H1 (cell line): ENCODE measurements around the gene SMU1. TPM values are rescaled to one million over a fixed set of nuclear protein-coding genes. Genes with fewer than 3 reads are reported as not detected.

Source experiments
- CTCF ChIA-PET: fragments of 300-600 bp; sonication (Branson Sonifier 250); formaldehyde crosslinking; loops from one replicate; lab custom pipeline; 2021; ENCODE audit not compliant: partially characterized antibody; lab: Charles Lee
- POLR2A ChIA-PET: fragments of 300-600 bp; sonication (Branson Sonifier 250); formaldehyde crosslinking; loops from one replicate; lab custom pipeline; 2021; ENCODE audit warnings: inconsistent platforms; ENCODE audit not compliant: partially characterized antibody; lab: Charles Lee
- DNase-seq, 2 experiments: peaks; one replicate each; pipeline versions ENCODE4 v3.0.0 to v3.0.0-alpha.2; 2010 to 2022; ENCODE audit warnings: low spot score in 2 of 2, low read depth in 1 of 2, mixed read lengths in 1 of 2
- FAIRE-seq: peaks from 2 replicates; lab custom pipeline; 2011; peaks lifted over from hg19 to GRCh38; lab: Jason Lieb, UNC
- H2AFZ ChIP-seq: 2 replicates; pipeline ENCODE4 v1.8.1; 2012; ENCODE audit warnings: low read length, inconsistent platforms
- H2AK5ac ChIP-seq: 2 replicates; pipeline ENCODE4 v1.6.1; 2013; ENCODE audit warnings: low read depth, low read length
- H2BK120ac ChIP-seq: replicated peaks from 2 replicates; pipeline ENCODE3; 2013; ENCODE audit warnings: low read depth, low read length, inconsistent platforms
- H2BK12ac ChIP-seq: 2 replicates; pipeline ENCODE4 v1.6.1; 2013; ENCODE audit warnings: low read depth, low read length
- H2BK15ac ChIP-seq: 2 replicates; pipeline ENCODE4 v1.6.1; 2013; ENCODE audit warnings: low read length
- H2BK20ac ChIP-seq: 2 replicates; pipeline ENCODE4 v1.6.1; 2013; ENCODE audit warnings: low read length
- H2BK5ac ChIP-seq: 2 replicates; pipeline ENCODE4 v1.6.1; 2013; ENCODE audit warnings: low read depth, low read length
- H3K14ac ChIP-seq: 2 replicates; pipeline ENCODE4 v1.6.1; 2013; ENCODE audit warnings: inconsistent platforms; ENCODE audit not compliant: insufficient read length
- H3K18ac ChIP-seq: 2 replicates; pipeline ENCODE4 v1.6.1; 2013; ENCODE audit warnings: low read length; ENCODE audit errors: extremely low read depth
- H3K23ac ChIP-seq: 2 replicates; pipeline ENCODE4 v1.6.1; 2013; ENCODE audit warnings: inconsistent platforms; ENCODE audit not compliant: insufficient read length
- H3K23me2 ChIP-seq: 2 replicates; pipeline ENCODE4 v1.6.1; 2013; ENCODE audit warnings: low read depth, low read length
- H3K27ac ChIP-seq: 2 replicates; pipeline ENCODE4 v1.6.1; 2011; ENCODE audit warnings: low read depth, low read length, inconsistent platforms
- H3K27me3 ChIP-seq, 4 experiments: replicated peaks in 1 of 4; 1 replicate in 1 of 4; 2 replicates in 3 of 4; pipeline versions ENCODE4 v1.6.1 to v1.8.1; 2011 to 2013; ENCODE audit warnings: low read length in 3 of 4, mild to moderate bottlenecking in 3 of 4, inconsistent platforms in 2 of 4, mixed read lengths in 2 of 4, moderate library complexity in 1 of 4; ENCODE audit not compliant: control insufficient read depth in 3 of 4, insufficient read depth in 3 of 4; ENCODE audit errors: extremely low read depth in 1 of 4
- H3K36me3 ChIP-seq, 4 experiments: 2 replicates each; pipeline versions ENCODE4 v1.6.1 to v1.8.1; 2011 to 2013; ENCODE audit warnings: mild to moderate bottlenecking in 4 of 4, low read length in 3 of 4, moderate library complexity in 2 of 4, control low read depth in 1 of 4, inconsistent platforms in 1 of 4; ENCODE audit not compliant: insufficient read depth in 4 of 4, control insufficient read depth in 2 of 4
- H3K4ac ChIP-seq: replicated peaks from 2 replicates; pipeline ENCODE3; 2013; ENCODE audit warnings: low read length, low read depth, mixed read lengths, inconsistent platforms; ENCODE audit not compliant: insufficient read length
- H3K4me1 ChIP-seq, 4 experiments: replicated peaks in 1 of 4; 1 replicate in 1 of 4; 2 replicates in 3 of 4; pipeline versions ENCODE4 v1.6.1 to v1.8.1; 2011 to 2013; ENCODE audit warnings: low read length in 3 of 4, inconsistent platforms in 2 of 4, mixed read lengths in 1 of 4; ENCODE audit not compliant: insufficient read depth in 4 of 4, control insufficient read depth in 3 of 4
- H3K4me2 ChIP-seq, 2 experiments: 2 replicates each; pipeline versions ENCODE4 v1.6.1 to v1.8.1; 2011 to 2013; ENCODE audit warnings: low read depth in 2 of 2, low read length in 2 of 2, control low read depth in 1 of 2, inconsistent platforms in 1 of 2, mild to moderate bottlenecking in 1 of 2; ENCODE audit not compliant: insufficient read depth in 1 of 2
- H3K4me3 ChIP-seq, 4 experiments: fragments of 200-600, 300-600 bp in 1 of 4; sonication (generic), shearing (Covaris generic), sonication (Bioruptor Twin) in 1 of 4; 2 replicates each; pipeline versions ENCODE4 v1.5.1 to v1.8.1; 2011 to 2016; ENCODE audit warnings: low read length in 4 of 4, low read depth in 3 of 4, control low read depth in 2 of 4, inconsistent platforms in 2 of 4, mild to moderate bottlenecking in 2 of 4, mixed read lengths in 1 of 4, moderate library complexity in 1 of 4; ENCODE audit not compliant: insufficient read depth in 2 of 4; ENCODE audit errors: extremely low read depth in 1 of 4
- H3K56ac ChIP-seq: replicated peaks from 2 replicates; pipeline ENCODE3; 2013; ENCODE audit warnings: low read depth, mild to moderate bottlenecking, mixed read lengths, low read length, inconsistent platforms; ENCODE audit not compliant: insufficient read length
- H3K79me1 ChIP-seq: 2 replicates; pipeline ENCODE4 v1.6.1; 2013; ENCODE audit warnings: low read depth, low read length, control low read depth
- H3K79me2 ChIP-seq, 2 experiments: 2 replicates each; pipeline versions ENCODE4 v1.6.1 to v1.8.1; 2012 to 2013; ENCODE audit warnings: low read length in 2 of 2, mild to moderate bottlenecking in 2 of 2, inconsistent platforms in 1 of 2; ENCODE audit not compliant: insufficient read depth in 2 of 2, control insufficient read depth in 1 of 2
- H3K9ac ChIP-seq, 4 experiments: replicated peaks in 1 of 4; 1 replicate in 1 of 4; 2 replicates in 3 of 4; pipeline versions ENCODE4 v1.6.1 to v1.8.1; 2011 to 2013; ENCODE audit warnings: low read depth in 3 of 4, low read length in 3 of 4, control low read depth in 2 of 4, mild to moderate bottlenecking in 2 of 4, moderate library complexity in 2 of 4, inconsistent platforms in 1 of 4; ENCODE audit errors: extremely low read depth in 1 of 4
- H3K9me3 ChIP-seq, 2 experiments: 2 replicates each; pipeline versions ENCODE4 v1.6.1 to v1.8.1; 2012 to 2013; ENCODE audit warnings: mild to moderate bottlenecking in 2 of 2, moderate library complexity in 2 of 2, control low read depth in 1 of 2, inconsistent platforms in 1 of 2, low read depth in 1 of 2, low read length in 1 of 2, mixed read lengths in 1 of 2; ENCODE audit not compliant: insufficient read depth in 2 of 2
- H4K20me1 ChIP-seq, 2 experiments: replicated peaks in 1 of 2; 2 replicates each; pipeline versions ENCODE3 to v1.8.1; 2011 to 2013; ENCODE audit warnings: inconsistent platforms in 2 of 2, low read length in 2 of 2, mild to moderate bottlenecking in 1 of 2; ENCODE audit not compliant: insufficient read depth in 2 of 2, control insufficient read depth in 1 of 2
- H4K5ac ChIP-seq: 2 replicates; pipeline ENCODE4 v1.6.1; 2013; ENCODE audit warnings: low read length, low read depth, mixed read lengths, inconsistent platforms; ENCODE audit not compliant: insufficient read length
- H4K8ac ChIP-seq: 2 replicates; pipeline ENCODE4 v1.8.0; 2013; ENCODE audit warnings: mild to moderate bottlenecking, moderate library complexity, low read length, inconsistent platforms; ENCODE audit not compliant: insufficient read depth; ENCODE audit errors: extremely low read depth
- H4K91ac ChIP-seq: replicated peaks from 2 replicates; pipeline ENCODE3; 2013; ENCODE audit warnings: low read length, mixed read lengths, inconsistent platforms; ENCODE audit not compliant: insufficient read length
- ASH2L ChIP-seq: fragments of 200-600, 300-600 bp; sonication (generic); IDR thresholded peaks from one replicate; pipeline ENCODE4 v1.7.1; 2017; ENCODE audit warnings: low read length
- CEBPB ChIP-seq: IDR thresholded peaks from 2 replicates; pipeline ENCODE4 v1.6.1; 2012; ENCODE audit warnings: low read depth, low read length
- GTF2F1 ChIP-seq: IDR thresholded peaks from 2 replicates; pipeline ENCODE4 v1.6.1; 2012; ENCODE audit warnings: low read depth, low read length, improper control_type of control experiment, borderline replicate concordance
- KDM4A ChIP-seq: IDR thresholded peaks from one replicate; pipeline ENCODE4 v1.7.1; 2012; ENCODE audit warnings: low read depth, mild to moderate bottlenecking, moderate library complexity, low read length, inconsistent platforms; ENCODE audit not compliant: severe bottlenecking
- MAFK ChIP-seq: IDR thresholded peaks from 2 replicates; pipeline ENCODE4 v1.6.1; 2012; ENCODE audit warnings: low read depth, mild to moderate bottlenecking, improper control_type of control experiment, low read length
- NANOG ChIP-seq: IDR thresholded peaks from 2 replicates; pipeline ENCODE4 v1.6.1; 2011; ENCODE audit warnings: low read length, low read depth, mild to moderate bottlenecking, inconsistent platforms; ENCODE audit not compliant: insufficient read depth, poor library complexity, severe bottlenecking
- POLR2A ChIP-seq, 2 experiments: IDR thresholded peaks; 1 replicate in 1 of 2; 2 replicates in 1 of 2; pipeline ENCODE4 v1.6.1; 2011; ENCODE audit warnings: low read depth in 2 of 2, low read length in 2 of 2, mild to moderate bottlenecking in 2 of 2; ENCODE audit errors: control extremely low read depth in 1 of 2
- POU5F1 ChIP-seq: IDR thresholded peaks from 2 replicates; pipeline ENCODE4 v1.6.1; 2011; ENCODE audit warnings: low read depth, mild to moderate bottlenecking, low read length, moderate library complexity
- SP4 ChIP-seq: IDR thresholded peaks from 2 replicates; pipeline ENCODE4 v1.6.1; 2012; ENCODE audit warnings: low read length, inconsistent platforms
- SRF ChIP-seq: IDR thresholded peaks from 2 replicates; pipeline ENCODE4 v1.6.1; 2011; ENCODE audit warnings: mild to moderate bottlenecking, low read depth, low read length, moderate library complexity
- TAF7 ChIP-seq: optimal IDR thresholded peaks from 2 replicates; pipeline ENCODE3; 2011; ENCODE audit warnings: low read depth, mild to moderate bottlenecking, inconsistent platforms, low read length, moderate library complexity, borderline replicate concordance
- TEAD4 ChIP-seq: IDR thresholded peaks from 2 replicates; pipeline ENCODE4 v1.6.1; 2012; ENCODE audit warnings: low read depth, low read length, inconsistent platforms, mixed read lengths
- ZNF274 ChIP-seq: IDR thresholded peaks from 2 replicates; pipeline ENCODE4 v1.7.0; 2012; ENCODE audit warnings: low read length, borderline replicate concordance; ENCODE audit errors: extremely low read depth
- WGBS, 2 experiments: shearing (Covaris generic) in 1 of 2; methylation state at CpG; one replicate each; pipeline versions ENCODE4 v1.1.6 to v1.1.7; 2013 to 2015; ENCODE audit warnings: low lambda C conversion rate in 2 of 2, mixed read lengths in 2 of 2, inconsistent platforms in 1 of 2, low coverage in 1 of 2, missing lambda C conversion rate in 1 of 2; ENCODE audit not compliant: insufficient replicate concordance in 2 of 2, insufficient coverage in 1 of 2, insufficient read length in 1 of 2; ENCODE audit errors: extremely low coverage in 1 of 2, missing lambda C conversion rate in 1 of 2; 5-methylcytosine and 5-hydroxymethylcytosine counted together
- polyA plus RNA-seq, 7 experiments: library from polyadenylated mRNA; depleted of rRNA in 3 of 7; stranded (reverse) in 5 of 7; unstranded in 2 of 7; fragments of >200 nt in 5 of 7; fragments of 200-250 nt in 2 of 7; gene quantifications; 1 replicate in 5 of 7; 2 replicates in 1 of 7; 4 replicates in 1 of 7; pipeline versions ENCODE4 v1.2.1 to v1.2.3, GENCODE V29; 2011 to 2013; ENCODE audit warnings: missing spikeins in 2 of 7, mixed read lengths in 2 of 7
- total RNA-seq: library from RNA; stranded (reverse); fragmentation: NEBNext Ultra II Directional; extraction: Animal tissue kit (Norgen Biotek cat#: 25700); gene quantifications from 2 replicates; pipeline ENCODE4 v1.2.1, GENCODE V29; 2021
- TF ChIP-seq, protein P1 (sequence below): IDR thresholded peaks from 2 replicates; pipeline ENCODE4 v1.6.1; 2011; ENCODE audit warnings: low read length, improper control_type of control experiment

SMU1 gene
- total and polyA plus RNA-seq, 2 of the 8 experiments (the other 6 are each of a cell fraction or from before 2014, with no cell fraction given) = 8.4 to 26.0 TPM

DNA sequence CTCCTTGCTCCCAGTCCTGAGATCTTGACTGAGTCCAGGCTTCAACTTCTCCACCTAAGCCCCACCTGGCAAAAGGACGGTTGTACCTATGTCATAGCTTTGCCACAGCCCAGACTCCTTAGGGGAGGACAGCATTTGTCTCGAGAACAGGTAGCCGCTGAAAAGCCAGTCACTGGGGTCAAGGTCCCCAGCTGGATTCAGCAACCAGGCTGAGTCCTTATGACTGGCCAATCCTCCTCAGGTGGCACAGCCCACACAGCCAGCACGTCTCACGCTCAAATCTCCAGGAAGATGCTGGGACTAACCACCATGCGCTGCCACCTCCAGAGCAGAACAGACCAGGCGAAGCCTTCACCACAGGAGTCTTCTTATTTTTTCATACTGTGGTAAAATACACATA is 27.9 kb upstream of the SMU1 start:
- DNase-seq = no peak
- Histone ChIP-seq H3K18ac (no peak overlapping the region), H4K5ac (no peak overlapping the region), H3K9me3 (no peaks in the 10 kb centered on the region), H3K79me2 (no peaks in the 10 kb centered on the region), H3K27me3 (no peaks in the 10 kb centered on the region), H3K4me2 (no peak overlapping the region), H3K4me1 (peaks cover 0 to 3% (median 0%) of the 10 kb centered on the region in 4 experiments; a peak in 1 of 7 replicates), H4K8ac (no peak overlapping the region), H2AFZ (no peak overlapping the region), H3K36me3 (no peaks in the 10 kb centered on the region), H2BK12ac (no peak overlapping the region), H3K9ac (no peak overlapping the region), H3K79me1 (no peaks in the 10 kb centered on the region), H2BK20ac (no peak overlapping the region), H3K4me3 (no peak overlapping the region), H3K56ac (no peak overlapping the region), H3K14ac (no peak overlapping the region), H4K20me1 (no peaks in the 10 kb centered on the region), H3K4ac (no peak overlapping the region), H3K23me2 (no peaks in the 10 kb centered on the region), H2BK120ac (no peak overlapping the region), H3K27ac (no peak overlapping the region), H2BK15ac (no peak overlapping the region; the same call in 1 of the 2 replicates), H2BK5ac (no peak overlapping the region), H2AK5ac (no peak overlapping the region; the same call in 1 of the 2 replicates), H4K91ac (no peak overlapping the region), H3K23ac (no peak overlapping the region)
- WGBS, 2 experiments = 98% methylated on average over 7 of the region's 7 CpGs; no CpG with 5 or more reads in 1 of the 2 experiments
- POLR2A ChIA-PET = no interaction called here
- no peak for TF ChIP-seq POU5F1
- no peak for TF ChIP-seq ASH2L
- no peak for TF ChIP-seq TEAD4
- TF ChIP-seq MAFK = no peak
- TF ChIP-seq, protein P1, sequence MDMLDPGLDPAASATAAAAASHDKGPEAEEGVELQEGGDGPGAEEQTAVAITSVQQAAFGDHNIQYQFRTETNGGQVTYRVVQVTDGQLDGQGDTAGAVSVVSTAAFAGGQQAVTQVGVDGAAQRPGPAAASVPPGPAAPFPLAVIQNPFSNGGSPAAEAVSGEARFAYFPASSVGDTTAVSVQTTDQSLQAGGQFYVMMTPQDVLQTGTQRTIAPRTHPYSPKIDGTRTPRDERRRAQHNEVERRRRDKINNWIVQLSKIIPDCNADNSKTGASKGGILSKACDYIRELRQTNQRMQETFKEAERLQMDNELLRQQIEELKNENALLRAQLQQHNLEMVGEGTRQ = no peak
- no peak for TF ChIP-seq NANOG
- no peak for TF ChIP-seq ZNF274
- TF ChIP-seq KDM4A = no peak
- TF ChIP-seq GTF2F1 = no peak
- no peak for TF ChIP-seq TAF7
- no peak for TF ChIP-seq SRF
- TF ChIP-seq POLR2A (IDR thresholded peaks at IDR 0.05; ENCODE audit: control extremely low read depth in 1 of 2, low read depth in 2 of 2, low read length in 2 of 2) = no peak
- TF ChIP-seq CEBPB = no peak
- no peak for TF ChIP-seq SP4
- FAIRE-seq = no peak
- CTCF ChIA-PET = no interaction called here
